NCI-H146 treated with DMSO at 0.1 percent for 48 hours (cell line): ENCODE results near the gene SUV39H1.
"Not testable (repeated sequence)": the region's sequence is repeated elsewhere in the genome, so short reads cannot be mapped to it uniquely, and the experiment has no call there.

Experiments used
- DNase-seq: peaks from one replicate; lab custom pipeline; 2025; ENCODE audit not compliant: unreplicated experiment; lab: John Stamatoyannopoulos, UW

The SUV39H1 gene, protein sequence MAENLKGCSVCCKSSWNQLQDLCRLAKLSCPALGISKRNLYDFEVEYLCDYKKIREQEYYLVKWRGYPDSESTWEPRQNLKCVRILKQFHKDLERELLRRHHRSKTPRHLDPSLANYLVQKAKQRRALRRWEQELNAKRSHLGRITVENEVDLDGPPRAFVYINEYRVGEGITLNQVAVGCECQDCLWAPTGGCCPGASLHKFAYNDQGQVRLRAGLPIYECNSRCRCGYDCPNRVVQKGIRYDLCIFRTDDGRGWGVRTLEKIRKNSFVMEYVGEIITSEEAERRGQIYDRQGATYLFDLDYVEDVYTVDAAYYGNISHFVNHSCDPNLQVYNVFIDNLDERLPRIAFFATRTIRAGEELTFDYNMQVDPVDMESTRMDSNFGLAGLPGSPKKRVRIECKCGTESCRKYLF

DNA sequence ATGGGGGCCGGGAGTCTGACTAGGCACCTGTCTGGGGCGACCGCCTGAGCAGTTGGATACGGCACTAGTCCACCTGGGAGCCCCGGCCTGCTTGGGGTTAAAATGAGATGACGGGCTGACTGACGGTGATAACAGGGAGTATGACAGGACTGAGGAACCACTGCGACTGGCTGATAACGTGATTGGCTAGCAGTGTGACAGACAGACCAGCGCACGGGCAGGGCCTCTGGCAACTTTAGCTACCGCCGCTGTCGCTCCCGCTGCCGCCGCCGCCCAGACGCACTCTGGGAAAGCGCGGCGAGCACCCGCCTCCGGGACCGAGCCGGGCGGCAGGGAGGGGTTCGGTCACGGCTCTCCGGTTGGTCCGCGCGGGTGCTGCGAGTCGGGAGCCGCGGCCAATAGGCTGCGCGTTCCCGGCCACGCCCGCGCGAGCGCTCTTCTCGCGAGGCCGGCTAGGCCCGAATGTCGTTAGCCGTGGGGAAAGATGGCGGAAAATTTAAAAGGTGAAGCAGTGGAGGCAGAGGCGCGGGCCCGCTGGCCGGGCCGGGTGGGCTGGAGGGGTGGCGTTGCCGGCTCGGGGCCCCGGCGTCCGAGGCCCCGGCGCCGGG, at the start of gene SUV39H1:
TSS of gene SUV39H1 (plus strand) at position 434 of the 608 bp plus-strand sequence. CDS start at position 485, 51 bp downstream.
- DNase-seq, result peak; percentile 72

GRCh38 chrX:48648336-48648751, 48.2 kb upstream of the SUV39H1 start:
- DNase-seq, result peak; percentile 25

GRCh38 chrX:48649102-48649501, 47.4 kb upstream of the SUV39H1 start:
- no peak for DNase-seq

- DNase-seq, result not testable (repeated sequence)
Observed at GRCh38 chrX:48652055-48652579, 44.4 kb upstream of the SUV39H1 start.

GRCh38 chrX:48654746-48655145, 41.8 kb upstream of the SUV39H1 start:
- not testable (repeated sequence) for DNase-seq

DNA sequence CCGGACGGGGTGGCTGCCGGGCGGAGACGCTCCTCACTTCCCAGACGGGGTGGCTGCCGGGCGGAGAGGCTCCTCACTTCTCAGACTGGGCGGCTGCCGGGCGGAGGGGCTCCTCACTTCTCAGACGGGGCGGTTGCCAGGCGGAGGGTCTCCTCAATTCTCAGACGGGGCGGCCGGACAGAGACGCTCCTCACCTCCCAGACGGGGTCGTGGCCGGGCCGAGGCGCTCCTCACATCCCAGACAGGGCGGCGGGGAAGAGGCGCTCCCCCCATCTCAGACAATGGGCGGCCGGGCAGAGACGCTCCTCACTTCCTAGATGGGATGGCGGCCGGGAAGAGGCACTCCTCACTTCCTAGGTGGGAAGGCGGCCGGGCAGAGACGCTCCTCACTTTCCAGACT, 36.8 kb upstream of the SUV39H1 start:
- not testable (repeated sequence) for DNase-seq

GRCh38 chrX:48663241-48663640, 33.3 kb upstream of the SUV39H1 start:
- DNase-seq, result no peak

GRCh38 chrX:48664156-48664555, 32.4 kb upstream of the SUV39H1 start:
- DNase-seq, result no peak

DNA sequence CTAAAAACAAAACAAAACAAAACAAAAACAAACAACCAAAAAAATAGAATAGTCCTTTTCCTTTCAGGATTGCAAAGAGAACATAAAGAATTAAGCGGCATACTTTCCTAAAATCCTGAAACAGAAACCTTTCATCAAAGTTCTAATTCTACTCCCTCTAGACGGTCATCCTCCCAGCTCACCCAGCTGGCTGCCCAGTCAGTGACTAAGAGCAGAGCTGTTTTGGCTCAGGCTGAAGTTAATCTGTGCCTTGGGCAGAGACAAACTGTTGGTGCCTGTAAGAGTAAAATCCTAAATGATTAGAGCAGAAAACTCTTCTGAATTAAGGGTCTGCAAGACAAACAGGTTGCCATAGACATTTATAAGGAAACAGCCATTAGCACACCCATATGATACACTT, 30.5 kb upstream of the SUV39H1 start:
- no peak for DNase-seq

DNA sequence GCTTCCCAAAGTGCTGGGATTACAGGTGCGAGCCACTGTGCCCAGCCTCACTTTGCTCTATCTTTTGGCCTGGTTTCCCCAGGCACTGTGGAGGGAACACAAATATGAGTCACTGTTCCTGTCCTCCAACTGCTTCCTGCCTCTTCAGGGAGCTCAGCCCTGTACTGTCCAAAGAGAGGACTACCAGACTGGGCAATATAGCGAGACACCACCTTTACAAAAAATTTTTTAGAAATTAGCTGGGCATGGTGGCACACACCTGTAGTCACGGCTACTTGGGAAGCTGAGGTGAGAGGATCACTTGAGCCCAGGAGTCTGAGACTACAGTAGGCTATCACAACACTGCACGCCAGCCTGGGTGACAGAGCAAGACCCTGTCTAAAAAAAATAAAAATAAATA, 29.9 kb upstream of the SUV39H1 start:
- no peak for DNase-seq

- DNase-seq, result no peak
Observed at GRCh38 chrX:48667509-48667908, 29.0 kb upstream of the SUV39H1 start.

GRCh38 chrX:48668187-48668586, 28.3 kb upstream of the SUV39H1 start:
- not testable (repeated sequence) for DNase-seq

- DNase-seq, result peak; percentile 80
Observed at GRCh38 chrX:48676106-48676892, 20.2 kb upstream of the SUV39H1 start.

DNA sequence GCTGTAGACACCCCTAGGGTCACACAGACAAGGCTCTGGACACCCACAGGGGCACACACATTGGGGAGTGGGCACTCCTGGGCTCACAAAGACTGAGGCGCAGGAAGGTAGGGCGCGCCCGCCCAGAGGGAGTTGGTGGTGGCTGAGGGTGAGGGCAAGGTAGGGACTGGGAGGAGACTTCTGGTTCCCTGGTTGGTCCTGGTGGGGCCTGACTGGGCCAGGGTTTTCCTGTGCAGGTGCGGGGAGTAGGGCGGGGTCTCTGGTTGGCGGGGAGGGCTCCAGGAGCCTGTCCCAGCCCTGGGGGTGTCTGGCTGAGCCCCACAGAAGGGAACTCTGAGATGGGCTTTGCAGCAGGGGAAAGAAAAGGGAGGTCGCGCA, 19.7 kb upstream of the SUV39H1 start:
- DNase-seq, result no peak

DNA sequence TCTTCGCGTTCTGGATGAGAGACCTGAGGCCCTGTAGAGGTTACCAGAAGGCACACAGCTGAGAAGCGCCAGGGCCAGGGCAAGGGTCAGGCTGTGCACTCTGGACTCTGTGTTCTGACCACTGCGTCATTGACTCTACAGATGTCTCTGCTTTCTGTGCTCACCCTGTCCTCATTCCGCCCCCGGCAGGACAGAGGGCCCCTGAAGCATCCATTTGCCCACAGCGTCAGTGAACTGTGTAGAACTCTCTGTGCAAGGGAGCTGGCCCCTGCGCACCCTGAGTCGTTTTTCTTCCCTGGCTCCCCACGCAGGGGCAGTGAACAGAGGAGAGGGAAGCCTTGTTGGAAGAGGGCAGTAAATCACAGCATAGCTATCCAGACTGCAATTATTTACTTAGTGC, 19.0 kb upstream of the SUV39H1 start:
- DNase-seq, result no peak

DNA sequence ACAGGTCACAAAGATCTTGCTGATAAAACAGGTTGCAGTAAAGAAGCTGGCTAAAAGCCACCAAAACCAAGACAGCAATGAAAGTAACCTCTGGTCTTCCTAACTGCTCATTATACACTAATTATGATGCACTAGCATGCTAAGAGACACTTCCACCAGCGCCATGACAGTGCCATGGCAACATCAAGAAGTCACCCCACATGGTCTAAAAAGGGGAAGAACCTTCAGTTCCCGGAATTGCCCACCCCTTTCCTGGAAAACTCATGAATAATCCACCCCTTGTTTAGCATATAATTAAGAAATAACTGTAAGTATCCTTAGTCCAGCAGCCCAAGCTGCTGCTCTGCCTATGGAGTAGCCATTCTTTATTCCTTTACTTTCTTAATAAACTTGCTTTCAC, 16.1 kb upstream of the SUV39H1 start:
- DNase-seq, result not testable (repeated sequence)

GRCh38 chrX:48680925-48681324, 15.6 kb upstream of the SUV39H1 start:
- not testable (repeated sequence) for DNase-seq

DNA sequence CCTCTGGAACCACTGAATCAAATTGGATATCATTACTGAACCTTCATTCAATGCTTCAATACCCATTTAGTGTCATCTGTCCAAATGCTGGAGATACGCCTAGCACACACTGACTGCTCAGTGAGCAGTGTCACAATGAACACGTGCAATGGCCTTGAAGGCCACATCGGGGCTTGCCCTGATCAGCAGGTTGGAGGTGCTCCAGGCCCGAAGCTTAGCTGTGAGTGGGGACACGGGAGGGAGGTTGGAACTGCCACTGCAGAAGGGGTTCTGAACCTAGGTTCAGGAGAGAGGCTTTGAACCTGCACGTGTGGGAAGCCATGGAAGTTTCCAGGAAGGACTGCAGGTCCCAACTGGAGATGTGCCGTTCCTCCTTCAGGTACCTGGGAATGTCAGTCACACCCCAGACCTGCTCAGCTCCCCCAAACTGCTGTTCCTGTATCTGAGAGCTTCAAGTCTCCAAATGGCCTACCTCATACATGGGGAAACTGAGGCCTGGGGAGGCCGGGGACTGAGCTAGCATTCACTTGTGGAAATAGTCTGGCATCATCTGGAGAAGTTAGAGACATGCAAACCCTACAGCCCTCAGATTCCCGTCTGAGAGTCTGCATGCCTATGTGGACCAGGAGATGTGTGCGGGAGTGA, 14.9 kb upstream of the SUV39H1 start:
- DNase-seq, result no peak

- not testable (repeated sequence) for DNase-seq
Observed at GRCh38 chrX:48682795-48683194, 13.7 kb upstream of the SUV39H1 start.

DNA sequence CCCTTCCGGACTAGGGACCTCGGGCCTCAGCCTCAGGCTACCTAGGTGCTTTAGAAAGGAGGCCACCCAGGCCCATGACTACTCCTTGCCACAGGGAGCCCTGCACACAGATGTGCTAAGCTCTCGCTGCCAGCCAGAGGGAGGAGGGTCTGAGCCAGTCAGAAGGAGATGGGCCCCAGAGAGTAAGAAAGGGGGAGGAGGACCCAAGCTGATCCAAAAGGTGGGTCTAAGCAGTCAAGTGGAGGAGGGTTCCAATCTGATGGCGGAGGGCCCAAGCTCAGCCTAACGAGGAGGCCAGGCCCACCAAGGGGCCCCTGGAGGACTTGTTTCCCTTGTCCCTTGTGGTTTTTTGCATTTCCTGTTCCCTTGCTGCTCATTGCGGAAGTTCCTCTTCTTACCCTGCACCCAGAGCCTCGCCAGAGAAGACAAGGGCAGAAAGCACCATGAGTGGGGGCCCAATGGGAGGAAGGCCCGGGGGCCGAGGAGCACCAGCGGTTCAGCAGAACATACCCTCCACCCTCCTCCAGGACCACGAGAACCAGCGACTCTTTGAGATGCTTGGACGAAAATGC, 13.0 kb upstream of the SUV39H1 start, which contains the start of gene WAS:
TSS of gene WAS (plus strand) at position 389 of the 572 bp plus-strand sequence. CDS start at position 444, 55 bp downstream.
- no peak for DNase-seq
